Kidney tubule cell (primary cell): ENCODE results near the gene ALLC.

Experiments
- DNase-seq: peaks from one replicate; pipeline ENCODE4 v3.0.0-alpha.2; 2018; ENCODE audit warnings: low spot score

The ALLC gene

DNA sequence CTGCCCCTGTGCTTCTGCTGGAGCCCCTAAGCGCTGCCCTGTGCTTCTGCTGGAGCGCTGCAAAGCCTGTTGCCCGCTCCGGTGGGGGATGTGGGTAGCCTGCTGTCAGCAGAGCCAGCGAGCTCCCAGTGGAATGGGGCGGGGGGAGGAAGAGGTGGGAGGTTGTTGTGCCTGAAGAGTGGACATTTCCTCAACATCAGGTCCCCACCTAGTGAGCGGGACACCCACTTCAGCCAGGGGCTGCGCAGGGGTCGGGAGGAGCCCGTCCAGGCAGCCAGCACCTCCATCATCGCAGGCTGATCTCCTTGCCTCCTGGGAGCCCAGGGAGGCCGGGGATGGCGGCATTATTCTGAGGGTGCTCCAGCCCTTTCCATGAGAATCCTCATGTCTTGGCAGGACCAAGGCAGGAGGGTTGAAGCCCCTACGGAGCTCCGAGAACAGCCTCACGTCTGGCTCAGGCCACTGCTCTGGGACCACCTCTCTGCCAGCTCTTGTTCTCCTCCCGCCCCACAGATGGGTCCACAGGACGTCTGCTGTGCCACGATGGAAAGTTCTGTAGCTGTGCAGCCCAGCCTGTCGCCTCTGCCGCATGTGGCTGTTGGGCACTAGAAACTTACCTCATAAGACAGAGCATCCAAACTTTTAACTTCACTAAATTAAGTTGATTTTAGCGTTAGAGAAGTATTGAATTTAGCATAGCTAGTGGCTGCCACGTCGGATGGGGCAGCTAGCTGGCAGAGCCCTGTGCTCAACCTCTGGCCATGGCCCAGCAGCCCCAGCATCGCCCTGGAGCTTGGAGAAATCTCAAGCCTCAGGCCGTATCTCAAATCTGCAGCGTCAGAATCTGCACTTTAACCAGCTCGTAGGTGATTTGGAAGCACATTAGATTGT is 1.9 kb upstream of the ALLC start:
- DNase-seq = no peak

GRCh38 chr2:3656762-3657721 is 958 bp upstream of the ALLC start:
- DNase-seq = no peak

GRCh38 chr2:3659447-3660432 is 1.7 kb downstream of the ALLC start:
- DNase-seq = no peak

GRCh38 chr2:3660640-3661039 is 2.6 kb downstream of the ALLC start:
- peak; percentile 6 for DNase-seq

DNA sequence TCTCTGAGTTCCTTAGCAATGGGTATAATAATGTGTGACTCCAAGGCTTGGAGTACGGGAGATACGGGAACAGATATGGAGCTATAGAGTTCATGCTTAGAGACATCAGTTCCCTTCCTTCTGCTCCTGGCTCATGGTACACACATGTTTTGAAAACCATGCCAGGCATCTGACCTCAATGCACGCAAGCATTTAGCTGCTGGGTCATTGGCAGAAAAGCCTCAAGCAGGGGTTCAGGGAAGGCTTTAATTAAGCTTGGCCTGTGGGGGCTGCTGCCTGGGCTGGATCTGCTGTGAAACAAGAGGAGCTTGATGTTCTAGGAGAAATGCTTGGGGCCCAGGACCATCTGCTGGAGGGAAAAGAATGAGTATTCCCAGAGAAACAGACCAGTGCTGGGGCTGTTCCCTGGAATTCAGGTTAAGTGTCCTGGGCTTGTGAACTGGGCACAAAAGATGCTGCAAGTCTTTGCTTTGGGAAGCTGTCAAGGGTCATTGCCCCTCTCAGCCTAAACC is 3.2 kb downstream of the ALLC start:
- DNase-seq = no peak

GRCh38 chr2:3662239-3662638 is 4.2 kb downstream of the ALLC start:
- DNase-seq = no peak

GRCh38 chr2:3664118-3664517 is 6.1 kb downstream of the ALLC start:
- DNase-seq = no peak

- no peak for DNase-seq
Observed at GRCh38 chr2:3664925-3665324, 6.9 kb downstream of the ALLC start.

DNA sequence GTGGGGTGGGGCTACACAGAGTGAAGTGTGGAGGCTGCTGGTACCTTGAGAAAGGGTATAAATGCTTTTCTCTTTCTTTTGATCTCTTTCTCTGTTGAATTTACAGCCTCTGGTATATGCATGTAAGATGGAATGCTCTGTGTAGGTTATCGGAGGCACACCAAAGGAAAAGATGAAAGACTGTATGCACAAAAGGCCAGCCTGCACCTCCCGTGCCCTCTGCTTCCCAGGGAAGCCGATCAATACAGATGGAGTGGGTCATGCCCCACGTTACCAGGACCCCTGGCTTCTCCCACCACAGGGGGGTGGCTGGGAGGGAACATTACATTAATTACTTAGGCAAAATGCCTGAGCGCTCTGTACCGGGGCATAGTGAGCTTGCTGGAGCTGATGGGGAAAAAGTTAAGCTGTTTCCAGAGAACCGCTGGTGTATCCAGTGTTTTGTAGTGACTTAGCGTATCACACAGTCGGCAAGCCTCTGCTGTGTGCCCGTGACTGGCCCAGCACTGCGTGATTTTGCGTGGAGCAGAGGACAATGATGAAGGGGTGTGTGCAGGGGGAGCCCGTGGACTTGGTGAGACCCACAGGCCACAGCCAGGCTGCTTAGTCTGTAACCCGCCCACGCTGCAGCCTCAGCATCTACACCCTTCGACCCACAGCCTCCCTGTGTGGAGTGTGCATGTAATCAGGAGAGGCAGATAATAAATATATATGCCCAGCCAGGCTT is 8.0 kb downstream of the ALLC start:
- DNase-seq = no peak

DNA sequence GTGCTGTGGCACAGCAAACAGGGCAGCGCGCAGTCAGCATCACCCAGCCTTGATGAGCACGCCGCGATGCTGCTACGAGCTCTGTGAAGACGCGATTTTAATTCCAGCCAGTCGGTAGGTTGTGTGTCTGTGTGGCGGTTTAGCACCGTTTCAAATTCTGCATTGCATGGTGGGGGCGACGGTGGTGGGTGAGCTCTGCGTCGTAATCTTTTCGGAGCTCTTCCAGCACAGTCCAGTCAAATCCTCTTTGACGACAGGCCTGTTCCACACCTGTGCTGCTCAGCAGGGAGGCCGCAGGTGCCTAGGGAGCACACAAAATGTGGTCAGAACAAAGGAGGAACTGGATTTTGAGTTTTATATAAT is 8.6 kb downstream of the ALLC start:
- DNase-seq = no peak

GRCh38 chr2:3667151-3667631 is 9.2 kb downstream of the ALLC start:
- peak; percentile 32 for DNase-seq

DNA sequence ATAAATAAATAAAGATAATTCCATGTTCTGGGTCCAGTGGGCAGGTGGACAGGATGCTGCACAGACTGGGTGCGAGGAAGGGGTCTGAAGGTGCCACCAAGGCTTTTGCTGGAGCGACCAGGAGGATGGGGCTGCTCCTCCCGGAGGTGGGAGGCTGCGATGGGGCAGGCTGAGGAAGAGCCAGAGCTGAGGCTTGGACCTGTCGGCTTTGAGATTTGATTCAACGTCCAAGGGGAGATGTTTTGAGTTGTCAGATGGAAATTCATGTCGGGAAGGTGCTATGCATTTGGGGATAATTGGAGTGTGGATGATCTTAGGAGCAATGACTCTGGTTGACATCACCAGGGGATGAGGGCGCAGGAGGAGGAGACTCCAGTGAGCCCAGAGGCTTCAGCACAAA is 11.7 kb downstream of the ALLC start:
- DNase-seq = no peak

DNA sequence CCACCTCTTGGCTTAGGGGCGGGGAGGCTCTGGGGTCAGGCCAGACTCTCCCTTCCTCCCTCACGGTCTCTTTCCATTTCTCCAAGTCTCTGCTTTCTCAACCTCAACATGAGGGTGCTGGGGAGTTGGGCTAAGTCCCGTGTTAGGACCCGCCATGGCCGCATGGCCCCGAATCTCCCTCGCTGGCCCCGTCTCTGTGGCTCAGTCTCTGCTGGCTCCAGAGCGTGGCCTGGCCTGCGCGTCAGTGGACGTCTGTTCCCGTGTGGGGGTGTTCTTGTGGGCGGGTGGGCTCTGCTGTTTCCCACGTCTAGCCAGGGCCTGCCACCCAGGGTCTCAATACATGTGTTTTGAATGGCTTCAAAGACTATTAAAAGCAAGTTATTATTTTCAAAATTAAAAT is 12.4 kb downstream of the ALLC start:
- DNase-seq = no peak

DNA sequence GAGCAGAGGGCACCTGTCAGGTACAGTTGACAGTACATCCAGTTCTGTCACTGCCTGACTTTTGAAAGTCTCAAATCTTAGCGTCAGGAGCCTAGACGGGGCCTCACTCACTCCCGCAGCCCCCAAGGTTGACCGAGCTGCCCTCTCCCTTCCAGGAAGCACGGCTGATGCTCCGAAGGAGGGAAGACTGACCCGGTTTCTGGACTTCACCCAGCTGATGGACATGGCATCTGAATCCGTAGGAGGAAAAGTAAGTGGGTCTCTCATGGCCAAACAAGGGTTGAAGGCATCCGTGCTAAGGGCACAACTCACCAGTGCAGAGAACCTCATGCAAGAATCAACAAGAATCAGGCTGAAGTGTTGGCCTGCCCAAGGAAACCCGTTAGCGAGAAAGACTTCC is 12.9 kb downstream of the ALLC start:
- DNase-seq = no peak

- DNase-seq = no peak
Observed at GRCh38 chr2:3672861-3673678, 15.1 kb downstream of the ALLC start.

DNA sequence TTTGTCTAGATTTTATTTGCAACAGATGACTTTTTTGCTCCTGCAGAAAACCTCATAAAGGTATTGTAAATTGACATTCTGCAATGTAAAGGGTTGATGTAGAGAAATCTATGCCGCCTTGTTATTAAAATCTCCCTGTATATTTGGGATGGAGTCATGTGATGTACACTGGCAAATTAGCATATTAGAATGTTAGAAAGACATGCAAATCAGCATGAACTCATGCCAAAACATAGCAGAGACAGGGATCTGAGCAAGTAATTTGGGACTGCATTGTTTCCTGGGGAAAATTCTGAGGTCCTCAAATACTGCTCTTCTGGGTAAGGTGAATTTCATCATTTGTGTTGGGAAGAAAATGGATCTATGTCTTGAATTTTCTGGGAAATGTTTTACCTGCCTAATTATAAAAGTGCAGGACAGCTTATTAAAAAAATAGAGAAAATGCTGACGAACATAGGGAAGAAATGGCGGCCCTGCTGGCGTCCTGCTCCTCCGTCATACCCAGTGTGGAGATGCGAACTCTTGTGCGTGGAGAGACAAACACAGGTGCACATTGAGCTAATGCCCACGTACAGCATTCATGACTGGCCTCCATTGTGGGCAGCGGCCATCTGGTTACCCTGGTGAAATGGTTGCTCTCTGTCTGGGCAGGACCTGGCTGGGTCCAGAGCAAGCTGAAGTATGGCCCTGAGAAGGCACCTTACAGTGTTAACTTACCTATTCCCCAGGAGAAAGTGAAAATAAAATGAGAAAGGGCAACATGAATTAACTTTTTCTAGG is 16.3 kb downstream of the ALLC start:
- DNase-seq = no peak

GRCh38 chr2:3675687-3676086 is 17.7 kb downstream of the ALLC start:
- no peak for DNase-seq

DNA sequence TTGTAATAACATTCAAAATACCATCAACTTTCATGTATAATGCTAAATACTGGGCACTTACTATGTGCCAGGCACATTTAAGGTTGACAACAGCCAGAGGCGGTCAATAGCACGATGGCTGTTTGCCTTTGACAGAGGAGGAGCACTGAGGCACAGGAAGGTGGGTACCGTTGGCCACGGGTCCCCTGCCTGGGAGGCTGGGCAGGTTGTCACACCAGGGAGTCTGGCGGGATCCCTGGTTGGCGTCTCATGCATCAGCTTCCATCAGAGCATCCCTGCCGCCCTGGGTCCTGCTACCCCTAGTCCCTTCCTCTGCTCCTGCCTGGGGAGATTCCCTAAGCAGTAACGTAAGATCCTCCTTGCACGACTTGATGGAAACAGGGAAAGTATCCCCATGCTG is 19.4 kb downstream of the ALLC start:
- DNase-seq = no peak

GRCh38 chr2:3678212-3678611 is 20.2 kb downstream of the ALLC start:
- no peak for DNase-seq
